Heart left ventricle (tissue), 16 donors: ENCODE data around the gene MS4A10. TPM values are rescaled to one million over a fixed set of nuclear protein-coding genes. Genes with fewer than 3 reads are reported as not detected.

Source experiments
- ATAC-seq, 4 donors: fragments of 200-7000 bp; cut with Tn5 transposase; one replicate each; pipeline ENCODE4 v1.9.1; 2020 to 2022; ENCODE audit warnings: moderate library complexity in 4 of 4, mild to moderate bottlenecking in 3 of 4, moderate number of reproducible peaks in 1 of 4
- DNase-seq, 5 donors: peaks; one replicate each; pipeline ENCODE4 v3.0.0-alpha.2; 2020
- H3K27ac ChIP-seq, 12 donors: fragments of 200-600 bp; sonication (generic) in 4 of 12; one replicate each; pipeline versions ENCODE4 v1.5.0 to v1.8.0; 2016 to 2022; ENCODE audit warnings: mild to moderate bottlenecking in 2 of 12
- H3K27me3 ChIP-seq, 9 donors: fragments of 200-600 bp; sonication (generic) in 2 of 9; one replicate each; pipeline versions ENCODE4 v1.5.1 to v1.8.0; 2016 to 2022; ENCODE audit warnings: mild to moderate bottlenecking in 3 of 9
- H3K36me3 ChIP-seq, 9 donors: fragments of 200-600 bp; sonication (generic) in 2 of 9; one replicate each; pipeline versions ENCODE4 v1.5.0 to v1.8.0; 2018 to 2022; ENCODE audit warnings: mild to moderate bottlenecking in 2 of 9
- H3K4me1 ChIP-seq, 12 donors: fragments of 200-600 bp; sonication (generic) in 4 of 12; one replicate each; pipeline versions ENCODE4 v1.5.0 to v1.8.0; 2016 to 2022; ENCODE audit warnings: mild to moderate bottlenecking in 3 of 12
- H3K4me3 ChIP-seq, 12 donors: fragments of 200-600 bp; sonication (generic) in 4 of 12; one replicate each; pipeline versions ENCODE4 v1.5.0 to v1.8.0; 2017 to 2022; ENCODE audit warnings: mild to moderate bottlenecking in 9 of 12, moderate library complexity in 4 of 12
- H3K9me3 ChIP-seq, 12 donors: fragments of 200-600 bp; sonication (generic) in 4 of 12; one replicate each; pipeline versions ENCODE4 v1.5.0 to v1.8.0; 2016 to 2022; ENCODE audit warnings: mild to moderate bottlenecking in 1 of 12
- POLR2A ChIP-seq, 2 donors: fragments of 450-650 bp; IDR thresholded peaks; one replicate each; pipeline ENCODE4 v1.6.1; 2017; ENCODE audit warnings: antibody characterized with exemption in 2 of 2, mild to moderate bottlenecking in 2 of 2, moderate library complexity in 2 of 2
- WGBS, 4 donors: extraction: QIAGEN DNeasy Blood & Tissue Kit in 2 of 4; methylation state at CpG; one replicate each; pipeline versions ENCODE4 v1.1.5 to v1.1.7; 2013 to 2018; 5-methylcytosine and 5-hydroxymethylcytosine counted together
- intact Hi-C, 10 donors: fragments of 100-400 bp; cut with DNase I; formaldehyde crosslinking; loops; one replicate each; pipeline versions ENCODE4 v1.11.1 to v1.14.2; 2022
- polyA plus RNA-seq, 2 donors: library from polyadenylated mRNA; stranded (reverse); fragments of 200-250 nt; gene quantifications; one replicate each; pipeline ENCODE4 v1.2.3, GENCODE V29; 2013
- total RNA-seq, 9 donors: library from RNA; depleted of rRNA in 2 of 9; stranded (reverse); fragments of >200 nt in 2 of 9; fragmentation: NEBNext Ultra II Directional in 3 of 9; extraction: Animal tissue kit (Norgen Biotek cat#: 25700) in 3 of 9; gene quantifications; one replicate each; pipeline versions ENCODE4 v1.1.0 to v1.2.4, GENCODE V29; 2016 to 2023
- TF ChIP-seq, protein P1 (sequence below), 12 donors: fragments of 200-600 bp; sonication (generic) in 4 of 12; IDR thresholded peaks; one replicate each; pipeline versions ENCODE4 v1.5.0 to v1.8.0; 2018 to 2022; ENCODE audit warnings: antibody characterized with exemption in 12 of 12, mild to moderate bottlenecking in 5 of 12
- donor health status: ischemic (EF 13 %, LVEDD 7.1; RV severe dilation, severe dysfunction).
- donor health status: healthy with polysubstance abuse.
- donor health status: DM: no; HTN: yes; CAD: no.
- donor health status: DM: no; HTN: no; CAD: no.
- donor health status: ischemic (EF 25% LVEDD 6.9; RV normal size, moderate dysfunction).
- donor health status: ischemic (EF 25% LVEDD 5.7; RV mildly dilated, moderate dysfunction).
- donor health status: healthy.
- donor health status: DM: yes; HTN: yes; CAD: no.
- donor health status: ischemic (EF 35%, LVEDD 5.7; RV mildly dilated, moderate dysfunction).
- donor health status: nonischemic (EF 11% LVEDD 7.7; RV severe dilation, severe dysfunction).
- donor health status: DM: yes; HTN: yes; CAD: no.
- donor health status: PGD.
- donor health status: ischemic (EF 29% LVEDD 5.4; RV normal size, mild dysfunction).
- donor health status: nonischemic (EF 23%, LVEDD 6.1; RV moderate dilation, normal function).

The MS4A10 gene
- total and polyA plus RNA-seq, 11 donors = not detected

DNA sequence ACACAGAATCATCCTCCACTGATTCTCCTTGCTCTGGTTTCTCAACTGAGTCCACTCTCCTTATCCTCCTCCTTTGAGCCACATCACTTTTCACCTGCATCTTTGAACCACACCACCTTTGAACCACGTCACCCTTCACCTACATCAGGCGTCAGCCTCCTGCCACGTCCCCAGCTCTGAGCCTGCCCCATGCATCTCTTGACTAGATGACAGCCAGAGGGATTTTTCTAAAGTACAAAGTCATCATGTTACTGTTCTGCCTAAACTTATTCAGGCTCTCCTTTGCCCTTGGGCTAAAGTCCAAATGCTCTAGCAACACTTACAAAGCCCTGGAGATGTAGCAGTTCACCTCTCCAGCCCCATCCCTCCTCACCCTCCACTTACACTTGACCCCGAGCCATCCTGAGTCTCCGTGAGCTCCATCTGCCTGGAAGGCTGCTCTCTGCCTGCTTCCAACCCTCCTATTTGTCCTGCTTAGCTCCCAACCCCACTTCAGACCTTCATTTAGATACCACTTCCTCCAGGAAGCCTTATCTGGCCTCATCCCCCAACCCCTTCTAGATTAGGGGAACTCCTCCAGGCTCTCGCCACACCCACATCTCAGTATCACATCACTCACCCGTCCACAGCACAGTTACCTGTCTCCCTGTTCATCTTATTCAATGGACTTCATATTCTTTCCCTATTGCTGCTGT lies 3.7 kb upstream of the MS4A10 start:
- no peak overlapping the region for H3K4me3 ChIP-seq
- peaks cover 0 to 13% (median 3%) of the 10 kb centered on the region in 12 donors for H3K4me1 ChIP-seq
- intact Hi-C loops = loop anchor here in 1 of 10 donors (5.0 kb wide), 1 partner anchor 116 kb away; no protein-coding TSS in a partner anchor
- H3K36me3 ChIP-seq = no peaks in the 10 kb centered on the region
- TF ChIP-seq POLR2A (IDR thresholded peaks at IDR 0.05) = no peak
- TF ChIP-seq, protein P1, sequence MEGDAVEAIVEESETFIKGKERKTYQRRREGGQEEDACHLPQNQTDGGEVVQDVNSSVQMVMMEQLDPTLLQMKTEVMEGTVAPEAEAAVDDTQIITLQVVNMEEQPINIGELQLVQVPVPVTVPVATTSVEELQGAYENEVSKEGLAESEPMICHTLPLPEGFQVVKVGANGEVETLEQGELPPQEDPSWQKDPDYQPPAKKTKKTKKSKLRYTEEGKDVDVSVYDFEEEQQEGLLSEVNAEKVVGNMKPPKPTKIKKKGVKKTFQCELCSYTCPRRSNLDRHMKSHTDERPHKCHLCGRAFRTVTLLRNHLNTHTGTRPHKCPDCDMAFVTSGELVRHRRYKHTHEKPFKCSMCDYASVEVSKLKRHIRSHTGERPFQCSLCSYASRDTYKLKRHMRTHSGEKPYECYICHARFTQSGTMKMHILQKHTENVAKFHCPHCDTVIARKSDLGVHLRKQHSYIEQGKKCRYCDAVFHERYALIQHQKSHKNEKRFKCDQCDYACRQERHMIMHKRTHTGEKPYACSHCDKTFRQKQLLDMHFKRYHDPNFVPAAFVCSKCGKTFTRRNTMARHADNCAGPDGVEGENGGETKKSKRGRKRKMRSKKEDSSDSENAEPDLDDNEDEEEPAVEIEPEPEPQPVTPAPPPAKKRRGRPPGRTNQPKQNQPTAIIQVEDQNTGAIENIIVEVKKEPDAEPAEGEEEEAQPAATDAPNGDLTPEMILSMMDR (IDR thresholded peaks at IDR 0.05) = no peak
- no peak overlapping the region for H3K27ac ChIP-seq
- peaks cover 0 to 2% (median 0%) of the 10 kb centered on the region in 12 donors for H3K9me3 ChIP-seq
- ATAC-seq (no peak), DNase-seq (no peak)
- no peaks in the 10 kb centered on the region for H3K27me3 ChIP-seq
- 78 to 79% (median 78%) methylated on average over 7 of the region's 7 CpGs for WGBS, 4 donors

DNA sequence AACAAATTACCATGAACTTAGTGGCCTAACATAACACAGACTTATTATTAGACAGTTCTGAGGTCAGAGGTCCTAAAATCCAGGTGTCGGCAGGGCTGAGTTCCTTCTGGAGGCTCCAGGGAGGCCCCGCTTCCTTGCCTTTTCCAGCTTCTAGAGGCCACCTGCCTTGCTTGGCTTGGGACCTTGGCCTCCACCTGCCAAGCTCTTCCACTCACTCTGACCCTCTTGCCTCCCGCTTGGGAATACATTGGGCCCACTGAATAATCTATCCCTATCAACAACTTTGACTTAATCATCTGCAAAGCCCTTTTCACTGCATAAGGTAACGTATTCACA lies 3.2 kb upstream of the MS4A10 start:
- H3K4me3 ChIP-seq = no peak overlapping the region
- H3K36me3 ChIP-seq = no peaks in the 10 kb centered on the region
- DNase-seq (no peak), ATAC-seq (no peak)
- no peak overlapping the region for H3K27ac ChIP-seq
- peaks cover 0 to 2% (median 0%) of the 10 kb centered on the region in 12 donors for H3K9me3 ChIP-seq
- H3K27me3 ChIP-seq = no peaks in the 10 kb centered on the region
- 95 to 98% (median 96%) methylated on average over 4 of the region's 4 CpGs for WGBS, 4 donors
- peaks cover 0 to 15% (median 6%) of the 10 kb centered on the region in 12 donors for H3K4me1 ChIP-seq
- no peak for TF ChIP-seq POLR2A (IDR thresholded peaks at IDR 0.05)
- TF ChIP-seq, protein P1 (IDR thresholded peaks at IDR 0.05) = no peak
- intact Hi-C loops = loop anchor here in 1 of 10 donors (5.0 kb wide), 1 partner anchor 115 kb away; no protein-coding TSS in a partner anchor

DNA sequence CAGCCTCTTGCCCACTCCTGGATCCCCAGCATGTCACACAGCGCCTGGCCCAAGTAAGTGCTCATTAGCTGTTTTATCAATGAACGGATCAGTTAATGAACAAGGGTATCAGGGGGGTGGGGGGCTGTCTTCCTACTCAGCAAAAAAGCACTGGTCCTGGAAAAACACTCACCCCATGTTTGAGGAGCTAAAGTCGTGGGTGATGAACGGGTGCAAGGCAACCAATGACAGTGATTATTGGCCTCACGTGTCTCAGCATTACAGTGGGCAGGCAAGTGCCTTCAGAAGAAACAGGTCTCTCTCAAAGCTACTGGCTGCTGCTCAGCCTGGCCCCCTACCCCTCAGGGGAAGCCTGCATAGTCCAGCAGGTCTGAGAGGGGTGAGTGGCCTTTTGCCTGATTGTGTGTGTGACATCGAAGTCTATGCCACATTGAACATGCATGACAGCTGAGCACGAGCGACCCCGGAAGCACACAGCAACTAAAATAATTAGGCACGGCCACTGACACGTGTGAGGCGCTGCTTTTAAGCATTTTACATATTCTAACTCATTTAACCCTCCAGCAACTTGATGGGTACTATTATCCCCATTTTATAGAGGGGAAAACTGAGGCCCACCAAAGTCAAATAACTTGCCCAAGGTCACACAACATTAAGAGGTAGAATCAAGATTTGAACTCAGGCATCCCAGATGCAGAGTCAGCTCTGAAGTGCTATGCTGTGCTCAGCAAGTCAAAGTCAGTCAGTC lies 2.6 kb upstream of the MS4A10 start:
- intact Hi-C loops = loop anchor here in 1 of 10 donors (5.0 kb wide), 1 partner anchor 115 kb away; no protein-coding TSS in a partner anchor
- ATAC-seq (no peak), DNase-seq (no peak)
- H3K9me3 ChIP-seq = peaks cover 0 to 2% (median 0%) of the 10 kb centered on the region in 12 donors
- peaks cover 0 to 21% (median 8%) of the 10 kb centered on the region in 12 donors for H3K4me1 ChIP-seq
- H3K4me3 ChIP-seq = no peak overlapping the region
- no peak for TF ChIP-seq POLR2A (IDR thresholded peaks at IDR 0.05)
- TF ChIP-seq, protein P1 (IDR thresholded peaks at IDR 0.05) = no peak
- H3K36me3 ChIP-seq = no peaks in the 10 kb centered on the region
- 86 to 88% (median 87%) methylated on average over 12 of the region's 12 CpGs for WGBS, 4 donors
- no peaks in the 10 kb centered on the region for H3K27me3 ChIP-seq
- no peak overlapping the region for H3K27ac ChIP-seq

DNA sequence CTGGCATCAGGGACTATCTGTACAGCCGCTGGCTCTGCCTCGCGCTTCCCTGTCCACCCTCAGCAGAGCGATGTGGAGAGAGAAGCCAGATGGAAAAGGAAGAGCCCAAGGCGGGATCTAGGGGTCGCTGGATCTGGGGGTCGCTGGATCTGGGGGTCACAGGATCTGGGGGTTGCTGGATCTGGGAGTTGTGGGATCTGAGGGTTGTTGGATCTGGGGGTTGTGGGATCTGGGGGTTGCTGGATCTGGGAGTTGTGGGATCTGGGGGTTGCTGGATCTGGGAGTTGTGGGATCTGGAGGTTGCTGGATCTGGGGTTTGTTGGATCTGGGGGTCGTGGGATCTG lies 2.0 kb upstream of the MS4A10 start:
- intact Hi-C loops = loop anchor here in 1 of 10 donors (5.0 kb wide), 1 partner anchor 114 kb away; no protein-coding TSS in a partner anchor
- Histone ChIP-seq H3K9me3 (peaks cover 0 to 2% (median 0%) of the 10 kb centered on the region in 12 donors), H3K36me3 (no peaks in the 10 kb centered on the region), H3K4me3 (no peak overlapping the region), H3K27me3 (no peaks in the 10 kb centered on the region), H3K4me1 (peaks cover 0 to 22% (median 10%) of the 10 kb centered on the region in 12 donors), H3K27ac (no peak overlapping the region)
- TF ChIP-seq, protein P1 (IDR thresholded peaks at IDR 0.05) = no peak
- no peak for TF ChIP-seq POLR2A (IDR thresholded peaks at IDR 0.05)
- no peak for DNase-seq
- no peak for ATAC-seq
- 91 to 93% (median 92%) methylated on average over 8 of the region's 8 CpGs for WGBS, 4 donors
